Mesenchymal stem cell (in vitro differentiated cells and primary cell): ENCODE data around the gene FRMD8.
A peak's percentile ranks its signal among the peaks of the same experiment; 100 is the strongest.

Experiments
- DNase-seq: peaks from one replicate; pipeline ENCODE4 v3.0.0-alpha.2; 2013
- H2AFZ ChIP-seq: one replicate; pipeline ENCODE4 v1.6.1; 2013; ENCODE audit warnings: low read depth, mild to moderate bottlenecking, control low read depth, inconsistent platforms, low read length, moderate library complexity
- H2AK5ac ChIP-seq: 2 replicates; pipeline ENCODE4 v1.6.1; 2013; ENCODE audit warnings: low read length, moderate library complexity, mild to moderate bottlenecking, inconsistent platforms; ENCODE audit not compliant: severe bottlenecking
- H2BK120ac ChIP-seq: one replicate; pipeline ENCODE4 v1.6.1; 2013; ENCODE audit warnings: low read depth, mild to moderate bottlenecking, inconsistent platforms, low read length, moderate library complexity
- H2BK12ac ChIP-seq, 2 experiments: one replicate each; pipeline ENCODE4 v1.6.1; 2013; ENCODE audit warnings: inconsistent platforms in 2 of 2, low read length in 2 of 2, mild to moderate bottlenecking in 2 of 2, moderate library complexity in 2 of 2, control low read depth in 1 of 2
- H2BK15ac ChIP-seq: one replicate; pipeline ENCODE4 v1.6.1; 2013; ENCODE audit warnings: mild to moderate bottlenecking, low read depth, inconsistent platforms; ENCODE audit not compliant: poor library complexity, severe bottlenecking
- H2BK5ac ChIP-seq: 2 replicates; pipeline ENCODE4 v1.6.1; 2013; ENCODE audit warnings: low read depth, mild to moderate bottlenecking, low read length, control low read depth, inconsistent platforms; ENCODE audit not compliant: poor library complexity, severe bottlenecking
- H3K14ac ChIP-seq, 2 experiments: one replicate each; pipeline ENCODE4 v1.6.1; 2013; ENCODE audit warnings: inconsistent platforms in 2 of 2, low read length in 2 of 2, control low read depth in 1 of 2, mild to moderate bottlenecking in 1 of 2, moderate library complexity in 1 of 2
- H3K18ac ChIP-seq, 2 experiments: one replicate each; pipeline ENCODE4 v1.6.1; 2013; ENCODE audit warnings: inconsistent platforms in 2 of 2, low read length in 2 of 2, control low read depth in 1 of 2, low read depth in 1 of 2, mild to moderate bottlenecking in 1 of 2
- H3K23ac ChIP-seq, 2 experiments: one replicate each; pipeline ENCODE4 v1.6.1; 2013; ENCODE audit warnings: inconsistent platforms in 2 of 2, low read length in 2 of 2, mild to moderate bottlenecking in 2 of 2, moderate library complexity in 2 of 2, control low read depth in 1 of 2
- H3K27ac ChIP-seq: 2 replicates; pipeline ENCODE4 v1.5.1; 2013; ENCODE audit warnings: mild to moderate bottlenecking, moderate library complexity, low read length, control low read depth, inconsistent platforms; ENCODE audit not compliant: poor library complexity, severe bottlenecking
- H3K27me3 ChIP-seq, 2 experiments: 2 replicates each; pipeline versions ENCODE4 v1.6.1 to v1.7.0; 2013; ENCODE audit warnings: low read length in 2 of 2, mild to moderate bottlenecking in 2 of 2, moderate library complexity in 2 of 2, control low read depth in 1 of 2, inconsistent platforms in 1 of 2; ENCODE audit not compliant: control insufficient read depth in 1 of 2, insufficient read depth in 1 of 2
- H3K36me3 ChIP-seq, 2 experiments: 2 replicates each; pipeline versions ENCODE4 v1.6.1 to v1.7.0; 2013; ENCODE audit warnings: low read length in 2 of 2, control low read depth in 1 of 2, inconsistent platforms in 1 of 2, low read depth in 1 of 2, mild to moderate bottlenecking in 1 of 2; ENCODE audit not compliant: insufficient read depth in 2 of 2, control insufficient read depth in 1 of 2
- H3K4ac ChIP-seq, 2 experiments: one replicate each; pipeline ENCODE4 v1.6.1; 2013; ENCODE audit warnings: inconsistent platforms in 2 of 2, low read length in 2 of 2, mild to moderate bottlenecking in 2 of 2, moderate library complexity in 2 of 2, control low read depth in 1 of 2, low read depth in 1 of 2
- H3K4me1 ChIP-seq: 2 replicates; pipeline ENCODE4 v1.6.1; 2013; ENCODE audit warnings: low read depth, low read length, control low read depth; ENCODE audit not compliant: control insufficient read depth, insufficient read depth
- H3K4me2 ChIP-seq: 2 replicates; pipeline ENCODE4 v1.6.1; 2013; ENCODE audit warnings: low read length, mild to moderate bottlenecking, inconsistent platforms; ENCODE audit not compliant: poor library complexity, severe bottlenecking
- H3K4me3 ChIP-seq, 2 experiments: 2 replicates each; pipeline versions ENCODE4 v1.5.1 to v1.7.0; 2013; ENCODE audit warnings: low read length in 2 of 2, mild to moderate bottlenecking in 2 of 2, control low read depth in 1 of 2, low read depth in 1 of 2; ENCODE audit not compliant: insufficient read depth in 1 of 2
- H3K79me1 ChIP-seq: replicated peaks from 2 replicates; pipeline ENCODE4 v1.6.1; 2013; ENCODE audit warnings: mild to moderate bottlenecking, control low read depth, low read length, inconsistent platforms; ENCODE audit not compliant: poor library complexity, severe bottlenecking
- H3K9ac ChIP-seq: 2 replicates; pipeline ENCODE4 v1.7.0; 2013; ENCODE audit warnings: mild to moderate bottlenecking, low read length, moderate library complexity
- H3K9me3 ChIP-seq: 2 replicates; pipeline ENCODE4 v1.7.0; 2013; ENCODE audit warnings: mild to moderate bottlenecking, low read length; ENCODE audit not compliant: control insufficient read depth
- H4K8ac ChIP-seq: one replicate; pipeline ENCODE4 v1.6.1; 2013; ENCODE audit warnings: inconsistent platforms, mild to moderate bottlenecking, low read length, moderate library complexity
- H4K91ac ChIP-seq: one replicate; pipeline ENCODE4 v1.6.1; 2013; ENCODE audit warnings: mild to moderate bottlenecking, low read length, inconsistent platforms
- WGBS: methylation state at CpG from one replicate; pipeline ENCODE4 v1.1.7; 2013; ENCODE audit warnings: mixed read lengths; 5-methylcytosine and 5-hydroxymethylcytosine counted together

FRMD8 gene

GRCh38 chr11:65382804-65383368 is 3.6 kb upstream of the FRMD8 start:
- Histone ChIP-seq H3K79me1 (peaks cover 19% of the 10 kb centered on the region), H2AFZ (no peak overlapping the region), H3K4me2 (peak overlapping the region; percentile 67), H3K23ac (peak overlapping the region in 1 of 2 experiments; percentile 71), H2BK5ac (peak overlapping the region; percentile 67), H2BK12ac (peak overlapping the region; percentile 92 to 95), H3K4me1 (peaks cover 60% of the 10 kb centered on the region), H3K9ac (peak overlapping the region; percentile 91), H3K27ac (peak overlapping the region; percentile 98), H2BK120ac (peak overlapping the region; percentile 58), H2AK5ac (peak overlapping the region; percentile 63), H3K14ac (peak overlapping the region in 1 of 2 experiments; percentile 76), H4K91ac (peak overlapping the region; percentile 97), H3K18ac (peak overlapping the region; percentile 79 to 96), H3K9me3 (no peaks in the 10 kb centered on the region), H3K4me3 (peak overlapping the region in 1 of 2 experiments; percentile 68), H3K36me3 (no peaks in the 10 kb centered on the region), H3K27me3 (no peaks in the 10 kb centered on the region), H4K8ac (peak overlapping the region; percentile 92), H3K4ac (peak overlapping the region; percentile 35 to 83), H2BK15ac (peak overlapping the region; percentile 66)
- WGBS = 13% methylated on average over 12 of the region's 12 CpGs
- no peak for DNase-seq

DNA sequence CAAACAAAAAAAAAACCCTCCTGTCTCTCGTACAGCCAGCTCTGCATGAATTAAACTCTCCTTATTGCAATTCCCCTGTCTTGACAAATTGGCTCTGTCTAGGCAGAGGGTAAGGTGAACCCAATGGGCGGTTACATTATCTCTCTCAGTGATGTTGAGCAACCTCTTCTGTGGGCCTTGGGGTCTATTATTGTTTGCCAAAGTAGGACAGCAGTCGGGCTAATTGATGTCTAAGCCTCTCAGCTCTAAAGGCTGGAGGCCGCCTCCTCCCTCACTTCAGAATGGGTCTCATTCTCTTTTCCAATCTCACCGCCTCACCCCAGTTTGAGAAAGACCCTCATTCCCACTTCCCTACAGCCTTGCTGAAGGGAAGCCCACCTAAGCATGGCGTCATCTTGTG is 2.7 kb upstream of the FRMD8 start:
- H3K14ac ChIP-seq = peak overlapping the region in 1 of 2 experiments; percentile 50
- peak overlapping the region; percentile 9 for H3K27ac ChIP-seq
- WGBS = 87% methylated on average over 6 of the region's 6 CpGs
- peak overlapping the region in 1 of 2 experiments; percentile 6 for H3K4me3 ChIP-seq
- H3K4ac ChIP-seq = peak overlapping the region in 1 of 2 experiments; percentile 64
- peak overlapping the region; percentile 41 for H4K8ac ChIP-seq
- H3K9me3 ChIP-seq = no peaks in the 10 kb centered on the region
- H3K36me3 ChIP-seq = peaks cover 2 to 9% of the 10 kb centered on the region in 2 experiments
- H2BK120ac ChIP-seq = peak overlapping the region; percentile 40
- no peak overlapping the region for H3K23ac ChIP-seq
- no peaks in the 10 kb centered on the region for H3K27me3 ChIP-seq
- H2BK15ac ChIP-seq = peak overlapping the region; percentile 53
- peak overlapping the region; percentile 91 to 96 for H2BK12ac ChIP-seq
- H2BK5ac ChIP-seq = no peak overlapping the region
- H3K9ac ChIP-seq = peak overlapping the region; percentile 68
- no peak overlapping the region for H3K4me2 ChIP-seq
- H3K18ac ChIP-seq = peak overlapping the region; percentile 14 to 82
- H4K91ac ChIP-seq = peak overlapping the region; percentile 87
- peak overlapping the region; percentile 63 for H2AK5ac ChIP-seq
- no peak overlapping the region for H2AFZ ChIP-seq
- DNase-seq = peak; percentile 51
- H3K79me1 ChIP-seq = peaks cover 20% of the 10 kb centered on the region
- H3K4me1 ChIP-seq = peaks cover 56% of the 10 kb centered on the region

DNA sequence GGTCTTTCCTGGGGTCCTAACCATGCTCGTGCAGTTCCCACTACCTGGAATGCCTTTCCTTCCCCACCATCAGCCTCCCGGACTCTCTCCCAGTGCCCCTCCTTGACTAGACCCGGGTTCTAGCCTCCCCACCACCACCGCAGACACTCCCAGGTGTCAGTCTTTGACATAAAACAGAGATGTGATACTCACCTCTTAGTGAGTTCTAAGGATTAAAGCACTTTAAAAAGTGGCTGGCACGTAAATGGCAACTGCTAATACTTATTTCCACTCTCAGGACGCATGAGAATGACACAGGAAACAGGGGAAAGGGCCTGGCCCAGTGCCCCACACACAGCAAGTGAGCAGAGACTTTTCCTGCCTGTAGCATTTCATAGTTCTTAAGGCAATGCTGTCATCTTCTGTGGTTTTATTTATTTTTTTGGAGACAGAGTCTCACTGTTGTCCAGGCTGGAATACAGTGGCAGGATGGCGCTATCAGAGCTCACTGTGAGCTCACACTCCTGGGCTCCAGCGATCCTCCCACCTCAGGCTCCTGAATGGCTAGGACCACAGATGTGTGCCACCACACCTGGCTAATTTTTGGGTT is 2.0 kb upstream of the FRMD8 start:
- Histone ChIP-seq H2BK12ac (peak overlapping the region; percentile 91 to 98), H3K23ac (no peak overlapping the region), H3K27ac (no peak overlapping the region), H3K18ac (peak overlapping the region; percentile 14 to 82), H3K4me1 (peaks cover 56% of the 10 kb centered on the region), H3K4ac (peak overlapping the region; percentile 0 to 64), H3K9me3 (no peaks in the 10 kb centered on the region), H2AK5ac (peak overlapping the region; percentile 63), H3K4me2 (no peak overlapping the region), H3K27me3 (no peaks in the 10 kb centered on the region), H4K8ac (peak overlapping the region; percentile 41), H2BK15ac (no peak overlapping the region), H3K9ac (peak overlapping the region; percentile 68), H2BK5ac (no peak overlapping the region), H3K4me3 (peak overlapping the region in 1 of 2 experiments; percentile 6), H2BK120ac (peak overlapping the region; percentile 40), H3K79me1 (peaks cover 20% of the 10 kb centered on the region), H3K36me3 (peaks cover 7 to 10% of the 10 kb centered on the region in 2 experiments), H2AFZ (no peak overlapping the region), H3K14ac (peak overlapping the region in 1 of 2 experiments; percentile 50), H4K91ac (peak overlapping the region; percentile 87)
- DNase-seq = peak; percentile 86
- WGBS = 47% methylated on average over 8 of the region's 8 CpGs

DNA sequence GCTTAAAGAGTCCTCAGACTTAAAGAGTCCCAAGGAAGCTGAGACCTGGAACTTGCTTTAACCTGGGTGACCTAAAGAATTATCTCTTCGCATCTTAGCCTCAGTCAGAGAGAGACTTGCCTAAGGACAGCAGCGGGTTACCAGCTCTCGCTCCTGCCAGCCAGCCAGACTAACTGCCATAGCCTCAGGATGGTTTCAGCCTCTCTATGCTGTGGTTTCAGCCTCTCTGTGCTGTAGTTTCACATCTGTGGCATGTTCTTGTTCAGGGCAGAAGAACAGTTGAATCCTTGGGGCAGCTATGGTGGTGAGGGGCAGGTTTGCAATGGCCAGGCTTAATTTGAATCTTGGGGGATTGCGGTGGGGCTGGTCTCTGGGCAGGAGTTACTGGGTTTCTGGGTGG is 2.3 kb downstream of the FRMD8 start:
- WGBS = 95% methylated on average over 4 of the region's 4 CpGs
- Histone ChIP-seq H4K8ac (no peak overlapping the region), H3K14ac (no peak overlapping the region)

More for the DNA sequence above, 2.3 kb downstream of the FRMD8 start:
- Histone ChIP-seq H3K9me3 (no peaks in the 10 kb centered on the region), H3K4me1 (peaks cover 59% of the 10 kb centered on the region), H3K4me3 (peak overlapping the region in 1 of 2 experiments; percentile 68), H3K4me2 (no peak overlapping the region), H2AFZ (no peak overlapping the region), H3K27me3 (no peaks in the 10 kb centered on the region), H3K9ac (peak overlapping the region; percentile 61), H2BK12ac (no peak overlapping the region), H3K4ac (peak overlapping the region; percentile 35 to 58), H3K27ac (no peak overlapping the region), H3K79me1 (peaks cover 44% of the 10 kb centered on the region), H3K23ac (peak overlapping the region in 1 of 2 experiments; percentile 16), H2BK15ac (no peak overlapping the region), H2AK5ac (peak overlapping the region; percentile 27), H3K18ac (no peak overlapping the region), H2BK120ac (no peak overlapping the region), H4K91ac (no peak overlapping the region), H3K36me3 (peaks cover 32 to 35% of the 10 kb centered on the region in 2 experiments), H2BK5ac (no peak overlapping the region)
- peak; percentile 30 for DNase-seq
